Hepatocyte (in vitro differentiated cells): ENCODE measurements around the gene NPC2.

Experiments
- CTCF ChIP-seq: fragments of 200-600 bp; sonication (generic); IDR thresholded peaks from 2 replicates; pipeline ENCODE4 v1.5.1; 2016; ENCODE audit warnings: antibody characterized with exemption, mild to moderate bottlenecking; ENCODE audit not compliant: poor library complexity
- EZH2 ChIP-seq: fragments of 200-600 bp; sonication (generic); IDR thresholded peaks from 2 replicates; pipeline ENCODE4 v1.6.1; 2016; ENCODE audit warnings: antibody characterized with exemption, mild to moderate bottlenecking, borderline replicate concordance

GRCh38 chr14:74468513-74468912 is 24.6 kb downstream of the NPC2 start:
- no peak for TF ChIP-seq CTCF
- TF ChIP-seq EZH2, result no peak
